CD14-positive monocyte (primary cell): ENCODE measurements around the gene ASB4. TPM values are rescaled to one million over a fixed set of nuclear protein-coding genes. Genes with fewer than 3 reads are reported as not detected.
A peak's percentile ranks its signal among the peaks of the same experiment; 100 is the strongest.

Source experiments
- DNase-seq, 3 donors: peaks; one replicate each; pipeline ENCODE4 v3.0.0-alpha.2; 2011 to 2022
- H2AFZ ChIP-seq: 2 replicates; pipeline ENCODE4 v1.6.0; 2012; ENCODE audit warnings: mild to moderate bottlenecking, low read depth, low read length, inconsistent platforms; ENCODE audit not compliant: insufficient read depth, poor library complexity, severe bottlenecking
- H3K27ac ChIP-seq, 2 donors: 1 replicate in 1 of 2; 2 replicates in 1 of 2; pipeline ENCODE4 v1.5.1; 2012 to 2013; ENCODE audit warnings: low read length in 2 of 2, control low read depth in 1 of 2, inconsistent platforms in 1 of 2, low read depth in 1 of 2, mild to moderate bottlenecking in 1 of 2
- H3K27me3 ChIP-seq, 2 donors: one replicate each; pipeline versions ENCODE4 v1.6.0 to v1.6.1; 2011 to 2013; ENCODE audit warnings: low read length in 2 of 2; ENCODE audit not compliant: control insufficient read depth in 2 of 2, insufficient read depth in 2 of 2
- H3K36me3 ChIP-seq, 2 donors: replicated peaks in 1 of 2; 1 replicate in 1 of 2; 2 replicates in 1 of 2; pipeline versions ENCODE4 v1.5.1 to v1.6.1; 2012 to 2013; ENCODE audit warnings: low read length in 2 of 2, control low read depth in 1 of 2, inconsistent platforms in 1 of 2, mild to moderate bottlenecking in 1 of 2; ENCODE audit not compliant: insufficient read depth in 2 of 2, control insufficient read depth in 1 of 2
- H3K4me1 ChIP-seq, 2 donors: 1 replicate in 1 of 2; 2 replicates in 1 of 2; pipeline versions ENCODE4 v1.5.1 to v1.6.1; 2012 to 2013; ENCODE audit warnings: low read length in 2 of 2, control low read depth in 1 of 2, inconsistent platforms in 1 of 2, mild to moderate bottlenecking in 1 of 2, moderate library complexity in 1 of 2; ENCODE audit not compliant: insufficient read depth in 2 of 2, control insufficient read depth in 1 of 2
- H3K4me2 ChIP-seq: replicated peaks from 2 replicates; pipeline ENCODE3; 2012; ENCODE audit warnings: low read length, moderate library complexity, mild to moderate bottlenecking; ENCODE audit not compliant: poor library complexity, severe bottlenecking; ENCODE audit errors: extremely low read depth
- H3K4me3 ChIP-seq, 3 experiments: fragments of 200-600 bp in 1 of 3; sonication (generic) in 1 of 3; replicated peaks in 1 of 3; 1 replicate in 2 of 3; 2 replicates in 1 of 3; pipeline ENCODE4 v1.5.1; 2011 to 2013; ENCODE audit warnings: low read length in 3 of 3, mild to moderate bottlenecking in 3 of 3, control low read depth in 2 of 3, low read depth in 2 of 3, inconsistent platforms in 1 of 3, moderate library complexity in 1 of 3
- H3K79me2 ChIP-seq: 2 replicates; pipeline ENCODE4 v1.6.0; 2012; ENCODE audit warnings: mild to moderate bottlenecking, control low read depth, inconsistent platforms, low read length, moderate library complexity; ENCODE audit not compliant: insufficient read depth
- H3K9ac ChIP-seq: 2 replicates; pipeline ENCODE4 v1.6.0; 2017; ENCODE audit warnings: low read length, mild to moderate bottlenecking; ENCODE audit not compliant: insufficient read depth, poor library complexity, severe bottlenecking
- H3K9me3 ChIP-seq, 2 donors: replicated peaks in 1 of 2; 1 replicate in 1 of 2; 2 replicates in 1 of 2; pipeline versions ENCODE4 v1.5.1 to v1.6.1; 2012 to 2013; ENCODE audit warnings: low read length in 2 of 2, control low read depth in 1 of 2; ENCODE audit not compliant: control insufficient read depth in 1 of 2, insufficient read depth in 1 of 2
- H4K20me1 ChIP-seq: 2 replicates; pipeline ENCODE4 v1.6.0; 2012; ENCODE audit warnings: mild to moderate bottlenecking, low read length, control low read depth, moderate library complexity; ENCODE audit not compliant: insufficient read depth
- H3K27ac Mint-ChIP-seq, 7 donors: one replicate each; pipeline ENCODE4 v1.8.0; 2020; ENCODE audit warnings: mild to moderate bottlenecking in 7 of 7, mixed read lengths in 7 of 7, moderate library complexity in 6 of 7, inconsistent platforms in 2 of 7
- H3K27me3 Mint-ChIP-seq, 3 donors: one replicate each; pipeline ENCODE4 v1.8.0; 2021 to 2022; ENCODE audit warnings: low read depth in 3 of 3, mild to moderate bottlenecking in 3 of 3, mixed read lengths in 3 of 3, moderate library complexity in 3 of 3, inconsistent platforms in 1 of 3
- H3K36me3 Mint-ChIP-seq, 2 donors: one replicate each; pipeline ENCODE4 v1.8.0; 2020; ENCODE audit warnings: mixed read lengths in 2 of 2, inconsistent platforms in 1 of 2, mild to moderate bottlenecking in 1 of 2
- H3K4me1 Mint-ChIP-seq: one replicate; pipeline ENCODE4 v1.8.0; 2020; ENCODE audit warnings: mild to moderate bottlenecking, mixed read lengths
- H3K4me3 Mint-ChIP-seq, 2 donors: one replicate each; pipeline ENCODE4 v1.8.0; 2020; ENCODE audit warnings: mild to moderate bottlenecking in 2 of 2, mixed read lengths in 2 of 2, moderate library complexity in 1 of 2
- H3K9me3 Mint-ChIP-seq, 7 donors: one replicate each; pipeline ENCODE4 v1.8.0; 2020 to 2022; ENCODE audit warnings: mixed read lengths in 7 of 7, mild to moderate bottlenecking in 6 of 7, moderate library complexity in 6 of 7, inconsistent platforms in 2 of 7
- CTCF ChIP-seq: fragments of 200-600 bp; IDR thresholded peaks from one replicate; pipeline ENCODE4 v1.8.0; 2022; ENCODE audit warnings: antibody characterized with exemption, mild to moderate bottlenecking
- WGBS: methylation state at CpG from one replicate; pipeline ENCODE4 v1.1.5; 2013; ENCODE audit warnings: missing lambda C conversion rate; ENCODE audit not compliant: insufficient coverage; 5-methylcytosine and 5-hydroxymethylcytosine counted together
- intact Hi-C, 2 donors: fragments of 100-400 bp; cut with micrococcal nuclease; formaldehyde crosslinking; loops; one replicate each; pipeline versions ENCODE4 v1.15.0 to v1.15.1; 2023
- polyA plus RNA-seq, 3 donors: library from polyadenylated mRNA; depleted of rRNA in 1 of 3; unstranded in 2 of 3; stranded (reverse) in 1 of 3; fragments of 300-500 nt in 2 of 3; fragments of >200 nt in 1 of 3; fragmentation: Illumina TruSeq in 2 of 3; gene quantifications; 1 replicate in 2 of 3; 2 replicates in 1 of 3; pipeline ENCODE4 v1.2.3, GENCODE V29; 2012 to 2021

ASB4 gene
- polyA plus RNA-seq, 3 donors = not detected

GRCh38 chr7:95527033-95527775 lies 41.5 kb downstream of the ASB4 start:
- H3K27me3 Mint-ChIP-seq = peaks cover 0 to 7% (median 2%) of the 10 kb centered on the region in 3 donors
- no peaks in the 10 kb centered on the region for H3K36me3 Mint-ChIP-seq
- Histone ChIP-seq H3K4me2 (no peak overlapping the region), H3K9me3 (no peaks in the 10 kb centered on the region), H3K4me1 (no peaks in the 10 kb centered on the region), H3K9ac (no peak overlapping the region), H3K79me2 (no peaks in the 10 kb centered on the region), H3K36me3 (no peaks in the 10 kb centered on the region), H2AFZ (no peak overlapping the region), H4K20me1 (no peaks in the 10 kb centered on the region), H3K27ac (no peak overlapping the region), H3K27me3 (no peaks in the 10 kb centered on the region), H3K4me3 (no peak overlapping the region)
- TF ChIP-seq CTCF = peak; percentile 91
- intact Hi-C loops = loop anchor here (5.0 kb wide), 1 partner anchor 160 kb away; no protein-coding TSS in a partner anchor
- H3K9me3 Mint-ChIP-seq = no peaks in the 10 kb centered on the region
- peak; percentile 43 to 60 (median 56) for DNase-seq
- H3K4me1 Mint-ChIP-seq = peaks cover 8% of the 10 kb centered on the region
- no peak overlapping the region for H3K27ac Mint-ChIP-seq
- no peak overlapping the region for H3K4me3 Mint-ChIP-seq
- 29% methylated on average over 3 of the region's 5 CpGs for WGBS

- H3K27ac ChIP-seq = no peak overlapping the region
- H3K79me2 ChIP-seq = no peaks in the 10 kb centered on the region
- Mint-ChIP-seq H3K27me3 (peaks cover 0 to 7% (median 2%) of the 10 kb centered on the region in 3 donors), H3K4me1 (peaks cover 8% of the 10 kb centered on the region), H3K9me3 (no peaks in the 10 kb centered on the region), H3K36me3 (no peaks in the 10 kb centered on the region), H3K27ac (no peak overlapping the region), H3K4me3 (no peak overlapping the region)
- no peaks in the 10 kb centered on the region for H4K20me1 ChIP-seq
- no peak overlapping the region for H3K4me2 ChIP-seq
- TF ChIP-seq CTCF = peak; percentile 64
- H3K9ac ChIP-seq = no peak overlapping the region
- intact Hi-C loops = loop anchor here (5.0 kb wide), 1 partner anchor 159 kb away; no protein-coding TSS in a partner anchor
- no peaks in the 10 kb centered on the region for H3K9me3 ChIP-seq
- DNase-seq = no peak
- H3K4me1 ChIP-seq = no peaks in the 10 kb centered on the region
- no peaks in the 10 kb centered on the region for H3K36me3 ChIP-seq
- H2AFZ ChIP-seq = peak overlapping the region; percentile 48
- 95% methylated on average over 16 of the region's 23 CpGs for WGBS
- H3K27me3 ChIP-seq = no peaks in the 10 kb centered on the region
- no peak overlapping the region for H3K4me3 ChIP-seq
Observed at GRCh38 chr7:95527776-95528250, 42.1 kb downstream of the ASB4 start.
